ENCODE results near the gene NDOR1. TPM values are rescaled to one million over a fixed set of nuclear protein-coding genes. Genes with fewer than 3 reads are reported as not detected.
A peak's percentile ranks its signal among the peaks of the same experiment; 100 is the strongest.

Gene NDOR1
- total RNA-seq, 1 experiment from 2014 or later: 15.4 TPM

- no peak for DNase-seq (ENCODE audit: low read depth)
These were observed 7.2 kb upstream of the NDOR1 start for GRCh38 chr9:137198051-137198901.

- DNase-seq (ENCODE audit: low read depth): no peak
These were observed 6.6 kb upstream of the NDOR1 start for GRCh38 chr9:137198902-137199283.

GRCh38 chr9:137199411-137200121 lies 5.9 kb upstream of the NDOR1 start:
- DNase-seq (ENCODE audit: low read depth): no peak

- peak; percentile 99 for DNase-seq (ENCODE audit: low read depth)
These were observed 4.9 kb upstream of the NDOR1 start, which contains the start of gene TPRN for GRCh38 chr9:137200311-137201204. TSS of gene TPRN (minus strand) at chr9:137200741. CDS start at chr9:137200711, 30 bp downstream.

GRCh38 chr9:137201205-137201868 lies 4.2 kb upstream of the NDOR1 start:
- no peak for DNase-seq (ENCODE audit: low read depth)

GRCh38 chr9:137202966-137203365 lies 2.5 kb upstream of the NDOR1 start:
- no peak for DNase-seq (ENCODE audit: low read depth)

- DNase-seq (ENCODE audit: low read depth): no peak
These were observed 772 bp upstream of the NDOR1 start for GRCh38 chr9:137204731-137205125.

- DNase-seq (ENCODE audit: low read depth): no peak
These were observed 1.1 kb downstream of the NDOR1 start for GRCh38 chr9:137206602-137207001.

- DNase-seq (ENCODE audit: low read depth): no peak
These were observed 6.0 kb downstream of the NDOR1 start for GRCh38 chr9:137211532-137211931.

GRCh38 chr9:137212520-137212919 lies 7.0 kb downstream of the NDOR1 start:
- DNase-seq (ENCODE audit: low read depth): no peak

- DNase-seq (ENCODE audit: low read depth): no peak
These were observed 7.9 kb downstream of the NDOR1 start for GRCh38 chr9:137213160-137214060.

GRCh38 chr9:137214620-137215019 lies 9.1 kb downstream of the NDOR1 start:
- no peak for DNase-seq (ENCODE audit: low read depth)

GRCh38 chr9:137215196-137215986 lies 9.9 kb downstream of the NDOR1 start:
- no peak for DNase-seq (ENCODE audit: low read depth)

GRCh38 chr9:137216188-137216965 lies 10.9 kb downstream of the NDOR1 start:
- DNase-seq (ENCODE audit: low read depth): no peak

GRCh38 chr9:137217276-137218211 lies 12.0 kb downstream of the NDOR1 start:
- no peak for DNase-seq (ENCODE audit: low read depth)

- no peak for DNase-seq (ENCODE audit: low read depth)
These were observed 12.8 kb downstream of the NDOR1 start for GRCh38 chr9:137218212-137218753.

- DNase-seq (ENCODE audit: low read depth): peak; percentile 59
These were observed 13.3 kb downstream of the NDOR1 start for GRCh38 chr9:137218754-137219271.

Data from LHCN-M2 (cell line).